ENCODE data around the gene KIF14.
"Not testable (repeated sequence)": the region's sequence is repeated elsewhere in the genome, so short reads cannot be mapped to it uniquely, and the experiment has no call there.

Gene KIF14

DNA sequence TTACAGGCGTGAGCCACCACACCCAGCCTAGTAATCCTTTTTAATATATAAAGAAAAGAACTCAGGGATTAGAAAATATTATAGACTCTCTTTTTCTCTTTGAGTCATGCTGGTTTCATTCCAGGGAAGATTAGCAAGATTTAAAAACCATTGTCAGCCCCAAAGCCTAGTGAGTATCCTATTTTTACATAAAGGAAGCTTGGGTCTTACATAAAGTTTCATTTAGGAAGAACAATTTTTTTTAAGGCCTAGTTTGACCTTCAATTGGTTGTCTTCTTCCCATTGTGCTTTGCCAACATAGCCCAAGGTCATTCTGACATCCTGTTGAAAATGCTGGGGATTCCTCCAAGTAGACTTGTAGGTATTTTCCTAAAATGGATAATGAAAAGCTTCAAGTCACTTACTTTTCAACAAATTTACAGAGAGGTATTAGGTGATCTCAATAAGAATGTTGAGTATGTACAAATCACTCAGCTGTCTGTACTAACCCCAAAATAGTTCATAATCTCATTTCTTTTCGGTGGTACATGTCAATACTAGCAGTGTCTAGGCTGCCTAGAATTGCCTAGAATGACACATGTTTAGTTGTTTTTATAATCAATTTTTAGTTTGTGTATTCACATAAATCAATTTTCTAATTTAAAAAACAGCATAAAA lies 4.3 kb upstream of the KIF14 start:
- DNase-seq (ENCODE audit: insufficient read length, low spot score), result no peak
- TF ChIP-seq POLR2A (IDR thresholded peaks at IDR 0.05; ENCODE audit: low read depth, low read length), result no peak
- no peak for FAIRE-seq

GRCh38 chr1:200619894-200620272 lies 668 bp downstream of the KIF14 start:
- FAIRE-seq (no peak), DNase-seq (ENCODE audit: insufficient read length, low spot score) (no peak)
- TF ChIP-seq POLR2A (IDR thresholded peaks at IDR 0.05; ENCODE audit: low read depth, low read length), result no peak

- DNase-seq (ENCODE audit: insufficient read length, low spot score), result no peak
- TF ChIP-seq POLR2A (IDR thresholded peaks at IDR 0.05; ENCODE audit: low read depth, low read length), result no peak
- FAIRE-seq, result no peak
Observed at GRCh38 chr1:200610846-200611245, 9.7 kb downstream of the KIF14 start.

GRCh38 chr1:200602632-200603031 lies 17.9 kb downstream of the KIF14 start:
- TF ChIP-seq POLR2A (IDR thresholded peaks at IDR 0.05; ENCODE audit: low read depth, low read length), result no peak
- no peak for FAIRE-seq
- DNase-seq (ENCODE audit: insufficient read length, low spot score), result no peak

DNA sequence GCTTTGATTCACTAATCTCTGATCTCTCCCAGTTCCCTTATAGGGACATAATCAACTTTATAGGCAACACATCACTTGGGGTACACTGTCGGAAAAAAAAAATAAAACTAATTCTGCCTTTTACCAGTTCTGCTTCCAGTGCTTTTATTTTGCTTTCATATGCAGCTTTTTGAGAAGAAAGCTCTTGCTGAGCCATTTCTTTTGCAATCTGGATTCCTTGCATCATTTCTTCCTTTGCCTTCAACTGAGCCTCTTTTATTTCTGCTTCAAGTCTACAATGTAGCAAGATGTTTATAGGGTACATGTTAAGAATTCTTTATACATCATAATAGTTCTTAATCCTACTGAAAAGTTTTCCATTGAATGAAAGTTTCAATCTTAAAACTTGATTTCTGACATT lies 30.6 kb downstream of the KIF14 start:
- FAIRE-seq (no peak), DNase-seq (ENCODE audit: insufficient read length, low spot score) (no peak)
- TF ChIP-seq POLR2A (IDR thresholded peaks at IDR 0.05; ENCODE audit: low read depth, low read length), result no peak

- no peak for DNase-seq (ENCODE audit: insufficient read length, low spot score)
- no peak for TF ChIP-seq POLR2A (IDR thresholded peaks at IDR 0.05; ENCODE audit: low read depth, low read length)
- FAIRE-seq, result no peak
Observed at GRCh38 chr1:200588698-200589097, 31.9 kb downstream of the KIF14 start.

GRCh38 chr1:200564319-200564718 lies 56.2 kb downstream of the KIF14 start:
- TF ChIP-seq POLR2A (IDR thresholded peaks at IDR 0.05; ENCODE audit: low read depth, low read length), result no peak

DNA sequence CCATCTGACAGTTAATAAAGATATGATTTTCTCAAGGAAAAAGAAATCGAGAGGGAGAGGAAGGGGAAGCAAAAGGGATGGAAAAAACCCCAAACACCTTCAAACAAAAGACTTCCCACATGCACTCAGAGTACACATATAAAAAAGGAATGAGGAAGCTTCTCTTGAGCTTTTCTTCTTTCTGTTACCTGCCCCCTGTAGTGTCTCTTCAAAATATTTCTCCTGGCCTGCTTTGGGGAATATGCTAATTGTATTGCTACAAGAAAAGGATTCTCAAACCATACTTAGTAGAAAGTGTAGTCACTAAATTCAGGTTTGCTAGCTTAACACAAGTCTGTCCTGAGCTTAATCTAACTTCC lies 58.7 kb downstream of the KIF14 start:
- no peak for TF ChIP-seq POLR2A (IDR thresholded peaks at IDR 0.05; ENCODE audit: low read depth, low read length)
- FAIRE-seq, result no peak
- DNase-seq (ENCODE audit: insufficient read length, low spot score), result no peak

More at GRCh38 chr1:200564319-200564718, 56.2 kb downstream of the KIF14 start:
- FAIRE-seq (no peak), DNase-seq (ENCODE audit: insufficient read length, low spot score) (no peak)

GRCh38 chr1:200558866-200559459 lies 61.6 kb downstream of the KIF14 start:
- DNase-seq (ENCODE audit: insufficient read length, low spot score) (no peak), FAIRE-seq (no peak)
- TF ChIP-seq POLR2A (IDR thresholded peaks at IDR 0.05; ENCODE audit: low read depth, low read length), result no peak

DNA sequence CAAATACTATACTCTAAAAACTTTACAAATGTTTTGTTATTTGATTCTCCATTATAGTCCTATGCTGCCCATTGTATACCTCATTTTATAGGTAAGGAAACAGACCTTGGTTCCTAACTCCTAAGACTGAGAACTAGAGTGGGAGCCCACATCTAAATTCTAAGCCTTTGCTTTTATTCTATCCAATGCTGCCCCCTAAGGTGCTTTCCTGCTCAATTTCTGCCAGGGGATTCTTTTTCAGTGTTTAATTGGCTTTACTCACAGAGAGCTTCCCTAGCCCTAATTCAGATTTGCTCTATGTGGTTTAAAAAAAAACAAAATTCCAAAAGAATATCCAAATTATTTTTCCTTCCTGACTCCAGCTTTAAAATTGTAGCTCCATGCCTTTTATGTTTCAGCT lies 64.5 kb downstream of the KIF14 start:
- DNase-seq (ENCODE audit: insufficient read length, low spot score), result no peak
- no peak for FAIRE-seq
- no peak for TF ChIP-seq POLR2A (IDR thresholded peaks at IDR 0.05; ENCODE audit: low read depth, low read length)

- FAIRE-seq; DNase-seq (ENCODE audit: insufficient read length, low spot score): not testable (repeated sequence)
Observed at GRCh38 chr1:200552737-200553136, 67.8 kb downstream of the KIF14 start.

DNA sequence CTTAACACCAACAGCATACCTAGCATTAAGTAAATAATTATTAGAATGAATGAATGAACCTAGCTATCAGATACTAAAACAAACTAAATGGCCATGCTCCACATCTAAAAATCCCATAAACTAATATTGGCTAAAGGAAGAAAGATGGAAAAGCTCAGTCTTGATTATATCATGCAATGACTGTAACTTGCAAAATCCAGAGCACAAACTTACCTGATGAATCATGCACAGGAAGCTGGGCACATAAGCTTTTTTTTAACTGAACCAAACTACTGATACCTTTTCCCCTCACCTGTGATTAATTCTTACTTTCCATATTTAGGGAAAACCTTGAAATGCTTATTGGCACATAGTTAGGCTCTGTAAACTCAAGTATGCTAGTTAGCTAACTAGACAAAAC lies 70.2 kb downstream of the KIF14 start:
- no peak for TF ChIP-seq POLR2A (IDR thresholded peaks at IDR 0.05; ENCODE audit: low read depth, low read length)
- DNase-seq (ENCODE audit: insufficient read length, low spot score) (no peak), FAIRE-seq (peak; percentile 52)

GRCh38 chr1:200547386-200547785 lies 73.2 kb downstream of the KIF14 start:
- FAIRE-seq, result no peak
- TF ChIP-seq POLR2A (IDR thresholded peaks at IDR 0.05; ENCODE audit: low read depth, low read length), result no peak
- DNase-seq (ENCODE audit: insufficient read length, low spot score), result no peak

DNA sequence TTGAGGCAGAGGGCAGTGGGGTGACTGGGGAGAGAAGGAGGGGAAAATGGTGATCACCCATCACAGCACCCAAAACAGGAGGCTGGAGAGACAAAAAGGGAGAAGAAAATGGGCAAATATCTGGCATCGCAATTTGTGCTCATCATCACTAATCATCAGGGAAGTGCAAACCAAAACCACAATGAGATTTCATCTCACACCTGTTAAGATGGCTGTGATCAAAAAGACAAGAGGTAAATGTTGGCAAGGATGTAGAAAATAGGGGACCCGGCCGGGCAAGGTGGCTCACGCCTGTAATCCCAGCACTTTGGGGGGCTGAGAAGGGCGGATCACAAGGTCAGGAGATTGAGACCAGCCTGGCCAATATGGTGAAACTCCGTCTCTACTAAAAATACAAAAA lies 74.0 kb downstream of the KIF14 start:
- no peak for DNase-seq (ENCODE audit: insufficient read length, low spot score)
- no peak for FAIRE-seq
- no peak for TF ChIP-seq POLR2A (IDR thresholded peaks at IDR 0.05; ENCODE audit: low read depth, low read length)

DNA sequence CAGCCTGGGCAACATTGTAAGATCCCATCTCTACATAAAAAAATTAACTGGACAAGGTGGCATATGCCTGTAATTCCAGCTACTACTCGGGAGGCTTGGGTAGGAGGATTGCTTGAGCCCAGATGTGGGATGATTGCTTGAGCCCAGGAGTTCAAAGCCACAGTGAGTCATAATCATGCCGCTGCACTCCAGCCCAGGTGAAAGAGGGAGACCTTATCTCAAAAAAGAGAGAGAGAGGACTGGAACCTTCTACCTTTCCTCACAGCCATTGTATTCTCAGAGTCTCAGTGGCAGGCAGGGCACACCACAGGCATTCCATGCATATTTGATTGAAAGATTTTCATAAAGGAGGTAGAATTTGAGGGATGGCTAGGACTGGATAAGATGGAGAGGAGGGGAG lies 78.4 kb downstream of the KIF14 start:
- no peak for TF ChIP-seq POLR2A (IDR thresholded peaks at IDR 0.05; ENCODE audit: low read depth, low read length)
- FAIRE-seq (no peak), DNase-seq (ENCODE audit: insufficient read length, low spot score) (no peak)

- no peak for FAIRE-seq
- no peak for DNase-seq (ENCODE audit: insufficient read length, low spot score)
- TF ChIP-seq POLR2A (IDR thresholded peaks at IDR 0.05; ENCODE audit: low read depth, low read length), result no peak
Observed at GRCh38 chr1:200540281-200540680, 80.3 kb downstream of the KIF14 start.
